A673 (cell line): Measurements from ENCODE around the gene NSUN2.

Experiments
- CTCF ChIP-seq: fragments of 300-800, 200-600 bp; sonication (generic); conservative IDR thresholded peaks from 2 replicates; pipeline ENCODE4 v1.5.1; 2017; ENCODE audit warnings: low read depth, mild to moderate bottlenecking, antibody characterized with exemption, low read length, moderate library complexity, mixed read lengths
- EZH2 ChIP-seq: fragments of 200-600 bp; sonication (generic); IDR thresholded peaks from 2 replicates; pipeline ENCODE4 v1.6.1; 2017; ENCODE audit warnings: borderline replicate concordance, low read depth, mild to moderate bottlenecking, mixed read lengths, antibody characterized with exemption, low read length; ENCODE audit not compliant: poor library complexity, severe bottlenecking

GRCh38 chr5:6596388-6596787 lies 36.5 kb downstream of the NSUN2 start:
- TF ChIP-seq CTCF: no peak
- no peak for TF ChIP-seq EZH2
